Naive thymus-derived CD4-positive, alpha-beta T cell (primary cell): ENCODE results near the gene TMIGD2. TPM values are rescaled to one million over a fixed set of nuclear protein-coding genes. Genes with fewer than 3 reads are reported as not detected.
A peak's percentile ranks its signal among the peaks of the same experiment; 100 is the strongest.
"Not testable (repeated sequence)": the region's sequence is repeated elsewhere in the genome, so short reads cannot be mapped to it uniquely, and the experiment has no call there.

Experiments used
- ATAC-seq: fragments of 150-1000 bp; cut with Tn5 transposase; 2 replicates; pipeline ENCODE4 v1.10.0; 2021; ENCODE audit warnings: mild to moderate bottlenecking, moderate library complexity
- CTCF ChIA-PET: fragments of 350-600 bp; sonication (Branson Sonifier 250); formaldehyde crosslinking; loops from one replicate; lab custom pipeline; 2021; ENCODE audit warnings: antibody characterized with exemption; lab: Charles Lee
- POLR2A ChIA-PET: fragments of 350-600 bp; sonication (Branson Sonifier 250); formaldehyde crosslinking; loops from one replicate; lab custom pipeline; 2021; ENCODE audit warnings: antibody characterized with exemption, inconsistent platforms; lab: Charles Lee
- DNase-seq, 9 donors: peaks; one replicate each; pipeline versions ENCODE4 v3.0.0 to v3.0.0-alpha.2; 2020 to 2022; ENCODE audit warnings: mixed read lengths in 1 of 9
- H3K27ac ChIP-seq: one replicate; pipeline ENCODE4 v1.7.0; 2013; ENCODE audit warnings: mild to moderate bottlenecking, low read depth, low read length, moderate library complexity
- H3K27me3 ChIP-seq, 2 donors: one replicate each; pipeline ENCODE4 v1.7.0; 2013; ENCODE audit warnings: low read length in 2 of 2, mild to moderate bottlenecking in 2 of 2, moderate library complexity in 2 of 2; ENCODE audit not compliant: control insufficient read depth in 2 of 2, insufficient read depth in 2 of 2
- H3K36me3 ChIP-seq, 3 experiments: 1 replicate in 2 of 3; 2 replicates in 1 of 3; pipeline ENCODE4 v1.7.0; 2013; ENCODE audit warnings: low read length in 3 of 3, mild to moderate bottlenecking in 3 of 3, moderate library complexity in 1 of 3; ENCODE audit not compliant: insufficient read depth in 3 of 3, control insufficient read depth in 2 of 3
- H3K4me1 ChIP-seq, 2 donors: one replicate each; pipeline ENCODE4 v1.7.0; 2013; ENCODE audit warnings: low read length in 2 of 2, mild to moderate bottlenecking in 2 of 2, moderate library complexity in 1 of 2; ENCODE audit not compliant: control insufficient read depth in 2 of 2, insufficient read depth in 2 of 2
- H3K4me3 ChIP-seq: 2 replicates; pipeline ENCODE4 v1.7.0; 2013; ENCODE audit warnings: mild to moderate bottlenecking, low read length
- H3K9me3 ChIP-seq, 3 experiments: 1 replicate in 2 of 3; 2 replicates in 1 of 3; pipeline ENCODE4 v1.7.0; 2013; ENCODE audit warnings: low read length in 3 of 3; ENCODE audit not compliant: control insufficient read depth in 2 of 3
- H3K27ac Mint-ChIP-seq, 9 donors: one replicate each; pipeline ENCODE4 v1.8.0; 2020 to 2022; ENCODE audit warnings: mixed read lengths in 9 of 9, mild to moderate bottlenecking in 8 of 9, moderate library complexity in 5 of 9, inconsistent platforms in 2 of 9
- H3K27me3 Mint-ChIP-seq, 5 donors: one replicate each; pipeline ENCODE4 v1.8.0; 2021 to 2022; ENCODE audit warnings: mixed read lengths in 5 of 5, mild to moderate bottlenecking in 1 of 5
- H3K36me3 Mint-ChIP-seq, 5 donors: one replicate each; pipeline ENCODE4 v1.8.0; 2020 to 2022; ENCODE audit warnings: mixed read lengths in 5 of 5, mild to moderate bottlenecking in 3 of 5, inconsistent platforms in 1 of 5
- H3K4me1 Mint-ChIP-seq, 7 donors: one replicate each; pipeline ENCODE4 v1.8.0; 2020 to 2022; ENCODE audit warnings: mixed read lengths in 7 of 7, mild to moderate bottlenecking in 3 of 7, inconsistent platforms in 1 of 7
- H3K4me3 Mint-ChIP-seq, 10 donors: one replicate each; pipeline ENCODE4 v1.8.0; 2020 to 2022; ENCODE audit warnings: mild to moderate bottlenecking in 10 of 10, mixed read lengths in 10 of 10, moderate library complexity in 6 of 10, inconsistent platforms in 2 of 10
- H3K9me3 Mint-ChIP-seq, 11 donors: one replicate each; pipeline ENCODE4 v1.8.0; 2020 to 2022; ENCODE audit warnings: mixed read lengths in 11 of 11, mild to moderate bottlenecking in 4 of 11, inconsistent platforms in 1 of 11, moderate library complexity in 1 of 11
- intact Hi-C, 2 donors: fragments of 100-400 bp; cut with micrococcal nuclease; formaldehyde crosslinking; loops; one replicate each; pipeline ENCODE4 v1.15.1; 2023
- polyA plus RNA-seq, 2 donors: library from polyadenylated mRNA; unstranded; fragments of 300-500 nt; fragmentation: Illumina TruSeq; gene quantifications; one replicate each; pipeline ENCODE4 v1.2.3, GENCODE V29; 2021
- total RNA-seq, 6 experiments: library from RNA in 5 of 6; stranded (reverse) in 5 of 6; gene quantifications; 1 replicate in 5 of 6; 2 replicates in 1 of 6; pipeline ENCODE4 v1.2.3 and lab custom pipeline; 2021 to 2026

Gene TMIGD2
- total and polyA plus RNA-seq, 7 experiments from 2014 or later, result 22.3 to 107 (median 48.2) TPM

GRCh38 chr19:4277191-4277696 lies 24.9 kb downstream of the TMIGD2 start:
- DNase-seq, result no peak
- Mint-ChIP-seq H3K9me3 (no peaks in the 10 kb centered on the region), H3K4me1 (peaks cover 0 to 7% (median 2%) of the 10 kb centered on the region in 7 donors), H3K36me3 (peaks cover 0 to 1% (median 0%) of the 10 kb centered on the region in 5 donors), H3K27ac (no peak overlapping the region), H3K27me3 (peaks cover 4 to 38% (median 10%) of the 10 kb centered on the region in 5 donors), H3K4me3 (no peak overlapping the region)
- Histone ChIP-seq H3K27me3 (peaks cover 0 to 7% of the 10 kb centered on the region in 2 donors), H3K36me3 (peaks cover 0 to 2% (median 0%) of the 10 kb centered on the region in 3 experiments), H3K27ac (no peak overlapping the region), H3K4me3 (no peak overlapping the region), H3K9me3 (no peaks in the 10 kb centered on the region), H3K4me1 (peaks cover 0 to 10% of the 10 kb centered on the region in 2 donors)
- no peak for ATAC-seq
- ChIA-PET POLR2A (no interaction called here), CTCF (interaction anchor here (0.7 to 1.7 kb wide), 3 partner anchors 9 to 77 kb away, joined by 3 to 4 read pairs (median 3); no protein-coding TSS in a partner anchor)
- intact Hi-C loops, result no loop called here

GRCh38 chr19:4274321-4274686 lies 27.9 kb downstream of the TMIGD2 start:
- H3K27ac Mint-ChIP-seq, DNase-seq, H3K4me3 Mint-ChIP-seq, H3K27ac ChIP-seq, H3K27me3 ChIP-seq, ATAC-seq, H3K4me1 ChIP-seq, intact Hi-C loops, H3K9me3 ChIP-seq, H3K4me1 Mint-ChIP-seq, H3K4me3 ChIP-seq, H3K9me3 Mint-ChIP-seq, POLR2A ChIA-PET: not testable (repeated sequence)
- CTCF ChIA-PET, result interaction anchor here (0.6 to 1.2 kb wide), 4 partner anchors 20 to 82 kb away, joined by 3 to 7 read pairs (median 4); no protein-coding TSS in a partner anchor
- peaks cover 0 to 11% (median 3%) of the 10 kb centered on the region in 5 donors for H3K36me3 Mint-ChIP-seq
- H3K27me3 Mint-ChIP-seq, result peaks cover 0 to 18% (median 0%) of the 10 kb centered on the region in 5 donors
- peaks cover 0 to 23% (median 0%) of the 10 kb centered on the region in 3 experiments for H3K36me3 ChIP-seq

GRCh38 chr19:4272894-4273293 lies 29.3 kb downstream of the TMIGD2 start:
- peaks cover 5 to 38% (median 7%) of the 10 kb centered on the region in 3 experiments for H3K36me3 ChIP-seq
- Mint-ChIP-seq H3K27ac (no peak overlapping the region), H3K27me3 (peaks cover 0 to 10% (median 0%) of the 10 kb centered on the region in 5 donors), H3K36me3 (peaks cover 0 to 15% (median 4%) of the 10 kb centered on the region in 5 donors), H3K4me3 (no peak overlapping the region), H3K9me3 (no peaks in the 10 kb centered on the region), H3K4me1 (no peaks in the 10 kb centered on the region)
- H3K27ac ChIP-seq, result no peak overlapping the region
- no peaks in the 10 kb centered on the region for H3K4me1 ChIP-seq
- no peak overlapping the region for H3K4me3 ChIP-seq
- ChIA-PET POLR2A (no interaction called here), CTCF (interaction anchor here (1.1 kb wide), 1 partner anchor 130 kb away, joined by 8 read pairs; the partner anchor contains the start of gene CHAF1A)
- intact Hi-C loops, result no loop called here
- no peaks in the 10 kb centered on the region for H3K27me3 ChIP-seq
- ATAC-seq (no peak), DNase-seq (no peak)
- no peaks in the 10 kb centered on the region for H3K9me3 ChIP-seq

GRCh38 chr19:4268816-4269430 lies 33.3 kb downstream of the TMIGD2 start:
- H3K9me3 Mint-ChIP-seq, result no peaks in the 10 kb centered on the region
- Histone ChIP-seq H3K4me1 (peaks cover 0 to 6% of the 10 kb centered on the region in 2 donors), H3K9me3 (no peaks in the 10 kb centered on the region), H3K27ac (no peak overlapping the region), H3K27me3 (no peaks in the 10 kb centered on the region), H3K36me3 (peaks cover 7 to 64% (median 14%) of the 10 kb centered on the region in 3 experiments), H3K4me3 (no peak overlapping the region)
- peaks cover 4 to 30% (median 13%) of the 10 kb centered on the region in 5 donors for H3K36me3 Mint-ChIP-seq
- H3K4me3 Mint-ChIP-seq, result no peak overlapping the region
- H3K4me1 Mint-ChIP-seq, result peaks cover 18 to 29% (median 23%) of the 10 kb centered on the region in 7 donors
- no peaks in the 10 kb centered on the region for H3K27me3 Mint-ChIP-seq
- ChIA-PET CTCF (interaction anchor here (0.6 to 6.0 kb wide), 5 partner anchors 9 to 512 kb away, joined by 3 to 51 read pairs (median 4); partner anchors contain the start of gene CHAF1A), POLR2A (no interaction called here)
- intact Hi-C loops, result loop anchor here (5.0 kb wide), 1 partner anchor 33 kb away; the partner anchor contains the start of genes FSD1 (in 2 of the 2) and TMIGD2 (in 2 of the 2)
- no peak for DNase-seq
- no peak for ATAC-seq
- peak overlapping the region in 1 of 9 donors; percentile 45 for H3K27ac Mint-ChIP-seq

GRCh38 chr19:4267901-4268815 lies 34.0 kb downstream of the TMIGD2 start:
- Mint-ChIP-seq H3K27me3 (no peaks in the 10 kb centered on the region), H3K4me3 (no peak overlapping the region), H3K27ac (peak overlapping the region in 3 of 9 donors; percentile 25 to 58 (median 52)), H3K36me3 (peaks cover 4 to 30% (median 13%) of the 10 kb centered on the region in 5 donors), H3K4me1 (peaks cover 18 to 29% (median 23%) of the 10 kb centered on the region in 7 donors), H3K9me3 (no peaks in the 10 kb centered on the region)
- DNase-seq, result no peak
- intact Hi-C loops, result loop anchor here (1.0 to 5.0 kb wide), 8 partner anchors 34 to 257 kb away; partner anchors contain the start of genes FSD1 (in 2 of the 2), MPND (in 2 of the 2), SH3GL1 (in 2 of the 2) and TMIGD2 (in 2 of the 2)
- Histone ChIP-seq H3K4me3 (no peak overlapping the region), H3K27me3 (no peaks in the 10 kb centered on the region), H3K27ac (no peak overlapping the region), H3K9me3 (no peaks in the 10 kb centered on the region), H3K36me3 (peaks cover 7 to 71% (median 14%) of the 10 kb centered on the region in 3 experiments), H3K4me1 (peaks cover 0 to 6% of the 10 kb centered on the region in 2 donors)
- ATAC-seq, result no peak
- ChIA-PET CTCF (interaction anchor here (1.2 to 6.0 kb wide), 4 partner anchors 9 to 134 kb away, joined by 4 to 51 read pairs (median 6); partner anchors contain the start of gene CHAF1A), POLR2A (interaction anchor here (1.7 kb wide), 1 partner anchor 34 kb away, joined by 4 read pairs; the partner anchor contains the start of gene TMIGD2)
